ENCODE data around the gene NAA35.
"Not testable (repeated sequence)": the region's sequence is repeated elsewhere in the genome, so short reads cannot be mapped to it uniquely, and the experiment has no call there.

The NAA35 gene

GRCh38 chr9:86043999-86044398 is 103.1 kb downstream of the NAA35 start:
- TF ChIP-seq CTCF (IDR thresholded peaks at IDR 0.05; ENCODE audit: low read depth, low read length, missing control alignments): no peak
- no peak for DNase-seq (ENCODE audit: extremely low read depth, low read depth)
- H3K4me3 ChIP-seq (replicated peaks; ENCODE audit: low read depth, low read length): no peak overlapping the region

- no peak overlapping the region for H3K4me3 ChIP-seq (replicated peaks; ENCODE audit: low read depth, low read length)
- no peak for DNase-seq (ENCODE audit: extremely low read depth, low read depth)
- no peak for TF ChIP-seq CTCF (IDR thresholded peaks at IDR 0.05; ENCODE audit: low read depth, low read length, missing control alignments)
These were observed 104.7 kb downstream of the NAA35 start for GRCh38 chr9:86045654-86046053.

- no peak overlapping the region for H3K4me3 ChIP-seq (replicated peaks; ENCODE audit: low read depth, low read length)
- no peak for TF ChIP-seq CTCF (IDR thresholded peaks at IDR 0.05; ENCODE audit: low read depth, low read length, missing control alignments)
- no peak for DNase-seq (ENCODE audit: extremely low read depth, low read depth)
These were observed 105.2 kb downstream of the NAA35 start for GRCh38 chr9:86046071-86046636.

DNA sequence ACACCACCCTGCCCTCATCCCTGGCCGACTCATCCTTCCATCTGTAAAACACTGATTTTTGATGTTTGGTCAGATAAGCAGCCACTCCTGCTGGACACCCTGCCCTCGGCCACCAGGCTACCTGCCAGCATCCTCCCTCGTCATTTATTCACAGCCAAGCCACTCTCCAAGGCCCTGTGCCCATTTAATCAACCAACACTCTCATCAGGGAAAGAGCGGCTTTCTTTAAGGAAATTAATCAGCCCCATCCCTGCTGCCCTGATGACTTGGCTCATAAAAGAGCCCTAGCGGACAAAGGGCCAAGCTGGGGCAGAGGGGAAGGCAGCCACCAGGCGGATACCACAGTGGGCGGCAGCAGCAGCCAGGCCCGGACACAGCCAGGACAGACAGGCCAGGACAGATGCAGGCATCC is 106.0 kb downstream of the NAA35 start:
- H3K4me3 ChIP-seq (replicated peaks; ENCODE audit: low read depth, low read length): no peak overlapping the region
- no peak for DNase-seq (ENCODE audit: extremely low read depth, low read depth)
- TF ChIP-seq CTCF (IDR thresholded peaks at IDR 0.05; ENCODE audit: low read depth, low read length, missing control alignments): no peak

DNA sequence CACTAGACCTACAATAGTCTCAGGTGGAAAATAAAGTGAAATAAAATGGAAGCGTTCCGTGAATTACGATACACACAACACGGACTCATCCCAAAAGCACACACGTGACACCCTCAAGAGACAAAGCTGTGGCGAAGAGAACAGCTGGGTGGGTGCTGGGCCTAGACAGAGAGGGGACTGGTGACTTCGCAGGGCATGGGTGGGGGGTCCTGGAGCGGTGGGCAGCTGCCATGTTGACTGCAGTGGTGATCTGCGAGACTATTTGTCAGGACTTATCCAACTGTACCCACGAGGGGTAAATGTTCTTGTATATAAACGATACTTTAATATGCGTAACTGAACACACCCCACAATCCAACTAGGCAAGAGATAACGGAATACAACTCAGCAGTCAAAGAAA is 106.4 kb downstream of the NAA35 start:
- no peak for TF ChIP-seq CTCF (IDR thresholded peaks at IDR 0.05; ENCODE audit: low read depth, low read length, missing control alignments)
- H3K4me3 ChIP-seq (replicated peaks; ENCODE audit: low read depth, low read length): no peak overlapping the region
- no peak for DNase-seq (ENCODE audit: extremely low read depth, low read depth)

DNA sequence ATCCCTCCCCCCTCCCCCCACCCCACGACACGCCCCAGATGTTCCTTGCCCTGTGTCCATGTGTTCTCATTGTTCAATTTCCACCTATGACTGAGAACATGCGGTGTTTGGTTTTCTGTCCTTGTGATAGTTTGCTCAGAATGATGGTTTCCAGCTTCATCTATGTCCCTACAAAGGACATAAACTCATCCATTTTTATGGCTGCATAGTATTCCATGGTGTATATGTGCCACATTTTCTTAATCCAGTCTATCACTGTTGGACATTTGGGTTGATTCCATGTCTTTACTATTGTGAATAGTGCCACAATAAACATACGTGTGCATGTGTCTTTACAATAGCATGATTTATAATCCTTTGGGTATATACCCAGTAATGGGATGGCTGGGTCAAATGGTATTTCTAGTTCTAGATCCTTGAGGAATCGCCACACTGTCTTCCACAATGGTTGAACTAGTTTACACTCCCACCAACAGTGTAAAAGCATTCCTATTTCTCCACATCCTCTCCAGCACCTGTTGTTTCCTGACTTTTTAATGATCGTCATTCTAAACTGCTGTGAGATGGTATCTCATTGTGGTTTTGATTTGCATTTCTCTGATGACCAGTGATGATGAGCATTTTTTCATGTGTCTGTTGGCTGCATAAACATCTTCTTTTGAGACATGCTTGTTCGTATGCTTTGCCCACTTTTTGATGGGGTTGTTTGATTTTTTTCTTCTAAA is 107.2 kb downstream of the NAA35 start:
- DNase-seq (ENCODE audit: extremely low read depth, low read depth); H3K4me3 ChIP-seq (replicated peaks; ENCODE audit: low read depth, low read length): not testable (repeated sequence)

DNA sequence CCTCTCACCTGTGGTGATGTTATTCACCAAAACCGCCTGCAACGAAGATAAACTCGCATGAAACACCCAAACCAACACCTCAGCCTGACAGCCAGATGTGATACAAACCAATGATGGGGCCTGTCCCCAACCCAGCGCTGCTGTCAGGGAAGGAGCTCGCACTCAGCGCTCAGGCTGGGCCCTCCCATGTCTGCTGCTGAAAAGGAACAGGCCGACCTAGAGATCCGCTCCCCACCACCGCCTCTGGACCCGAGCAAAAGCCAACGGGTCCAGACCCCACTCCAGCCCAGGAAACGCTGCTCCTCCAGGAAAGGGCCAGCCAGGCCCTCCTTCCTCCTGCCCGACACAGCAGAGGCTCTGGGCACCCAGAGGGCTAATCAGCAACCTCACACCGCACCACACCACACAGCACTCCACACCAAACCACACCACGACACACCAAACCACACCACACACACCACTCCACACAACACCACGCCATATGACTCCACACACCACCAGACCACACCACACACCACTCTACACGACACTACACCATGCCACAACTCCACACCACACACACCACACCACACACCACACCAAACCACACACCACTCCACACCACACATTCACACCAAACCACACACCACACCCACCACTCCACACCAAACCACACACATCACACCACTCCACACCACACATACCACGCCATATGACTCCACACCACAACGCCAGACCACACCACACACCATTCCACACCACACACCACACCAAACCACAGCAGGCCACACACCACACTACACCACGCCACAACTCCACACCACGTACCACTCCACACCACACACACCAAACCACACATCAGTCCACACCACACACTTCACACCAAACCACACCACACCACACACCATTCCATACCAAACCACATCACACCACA is 111.9 kb downstream of the NAA35 start:
- H3K4me3 ChIP-seq (replicated peaks; ENCODE audit: low read depth, low read length): no peak overlapping the region
- no peak for TF ChIP-seq CTCF (IDR thresholded peaks at IDR 0.05; ENCODE audit: low read depth, low read length, missing control alignments)
- no peak for DNase-seq (ENCODE audit: extremely low read depth, low read depth)
